GM13977 (cell line): ENCODE data around the gene NTRK2.

ENCODE experiments used
- DNase-seq: peaks from one replicate; pipeline ENCODE4 v3.0.0; 2012; ENCODE audit warnings: low spot score
- CTCF ChIP-seq: IDR thresholded peaks from 2 replicates; pipeline ENCODE4 v1.5.1; 2012; ENCODE audit warnings: mild to moderate bottlenecking, control low read depth; ENCODE audit not compliant: insufficient read depth; ENCODE audit errors: extremely low read depth, missing control alignments
- in situ Hi-C: fragments of 300-500 bp; cut with MboI; formaldehyde crosslinking; loops from one replicate; pipeline ENCODE4 v1.12.0; 2022; ENCODE audit warnings: low sequenced_read_pairs, low pct_unique_long_range_greater_than_20kb, mixed read lengths, inconsistent platforms; ENCODE audit not compliant: unreplicated experiment

Gene NTRK2

DNA sequence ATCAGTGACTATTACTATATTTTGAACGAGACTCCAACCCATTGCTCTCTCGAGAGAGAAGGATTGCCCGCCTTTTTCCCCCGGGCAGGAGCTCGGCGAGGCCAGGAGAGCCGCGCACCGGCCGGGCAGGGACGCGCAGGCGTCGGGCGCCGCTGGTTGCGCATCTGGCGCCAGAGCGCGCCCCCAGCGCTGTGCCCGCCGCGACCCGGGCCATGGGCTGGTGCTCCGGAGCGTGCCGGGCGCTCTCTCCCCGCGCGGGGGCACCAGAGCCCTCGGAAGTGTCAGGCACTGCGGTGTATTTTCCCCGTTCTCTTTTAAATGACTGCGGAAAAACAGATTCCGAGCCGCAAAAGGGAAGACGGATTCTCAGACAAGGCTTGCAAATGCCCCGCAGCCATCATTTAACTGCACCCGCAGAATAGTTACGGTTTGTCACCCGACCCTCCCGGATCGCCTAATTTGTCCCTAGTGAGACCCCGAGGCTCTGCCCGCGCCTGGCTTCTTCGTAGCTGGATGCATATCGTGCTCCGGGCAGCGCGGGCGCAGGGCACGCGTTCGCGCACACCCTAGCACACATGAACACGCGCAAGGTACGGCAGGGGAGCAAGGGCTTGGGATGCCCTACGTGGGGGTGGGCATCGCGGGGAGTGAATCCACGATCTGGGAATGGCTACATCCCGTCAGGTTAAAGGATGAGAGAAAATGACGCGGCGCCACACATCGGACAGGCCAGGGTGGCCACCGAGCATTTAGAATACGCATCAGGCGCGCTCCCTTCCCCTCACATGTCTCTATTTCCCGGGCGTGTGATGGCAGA, 1.1 kb upstream of the NTRK2 start:
- in situ Hi-C loops, result no loop called here
- TF ChIP-seq CTCF, result peak; percentile 56
- DNase-seq, result peak; percentile 79

DNA sequence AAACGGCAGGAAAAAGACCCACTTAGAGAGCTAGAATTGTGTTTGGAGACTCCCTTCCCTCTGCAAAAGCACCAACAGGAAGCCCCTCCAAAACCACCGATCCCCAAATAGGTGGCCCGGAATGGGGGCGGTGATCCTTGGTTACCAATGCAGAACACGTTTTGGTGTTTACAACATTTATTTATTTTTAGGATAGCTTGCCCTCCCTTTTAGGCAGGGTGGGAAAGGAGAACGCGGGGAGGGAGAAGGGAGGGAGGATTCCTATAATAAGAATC, 579 bp upstream of the NTRK2 start:
- in situ Hi-C loops, result no loop called here
- DNase-seq, result peak; percentile 50
- TF ChIP-seq CTCF, result no peak

- no peak for TF ChIP-seq CTCF
- in situ Hi-C loops, result no loop called here
- peak; percentile 42 for DNase-seq
Measured at GRCh38 chr9:84670138-84671041, 861 bp downstream of the NTRK2 start.

DNA sequence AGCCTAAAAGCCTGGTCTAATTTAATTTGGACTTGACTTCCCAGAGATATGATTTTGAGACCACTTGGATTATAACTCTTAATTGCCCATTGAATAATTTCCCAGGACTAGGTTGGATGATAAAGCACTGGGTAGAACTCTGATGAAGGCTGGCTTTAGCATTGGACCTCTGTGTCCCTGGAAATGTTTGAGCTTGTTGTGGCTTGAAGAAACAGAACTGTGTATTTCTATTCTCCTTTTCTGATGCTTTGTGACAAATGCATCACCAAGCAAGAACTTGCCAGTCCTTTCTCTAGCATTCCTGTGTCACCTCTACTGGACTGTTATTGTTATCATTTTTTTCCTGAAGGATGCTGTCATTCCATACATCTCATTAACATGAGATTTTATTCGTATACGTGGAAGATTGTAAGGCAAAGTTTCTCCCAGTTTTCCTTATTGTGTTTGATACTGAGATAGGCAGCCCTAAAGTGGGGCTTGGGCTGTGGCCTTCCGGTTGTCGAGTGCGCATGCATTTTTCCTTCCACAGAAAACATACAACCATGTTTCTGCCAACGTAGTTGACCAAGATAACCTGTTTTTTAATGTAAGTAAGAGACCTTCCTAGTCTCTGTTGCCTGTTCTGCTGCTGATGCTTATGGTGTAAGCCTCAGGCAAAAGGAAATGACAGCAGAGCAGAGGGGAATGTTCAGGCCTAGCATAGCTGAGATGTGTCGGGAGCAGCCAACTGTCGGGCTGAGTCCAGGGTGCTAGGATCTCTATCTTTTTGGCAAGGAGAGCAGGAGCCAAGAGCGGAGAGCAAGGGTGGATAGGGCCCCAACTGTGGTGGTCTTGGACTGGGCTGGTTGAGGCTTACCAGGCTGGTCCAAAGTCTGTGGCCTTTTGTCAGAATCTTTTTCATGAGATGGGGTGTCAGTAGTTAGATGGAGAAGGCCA, 2.3 kb downstream of the NTRK2 start:
- TF ChIP-seq CTCF, result no peak
- in situ Hi-C loops, result no loop called here

DNA sequence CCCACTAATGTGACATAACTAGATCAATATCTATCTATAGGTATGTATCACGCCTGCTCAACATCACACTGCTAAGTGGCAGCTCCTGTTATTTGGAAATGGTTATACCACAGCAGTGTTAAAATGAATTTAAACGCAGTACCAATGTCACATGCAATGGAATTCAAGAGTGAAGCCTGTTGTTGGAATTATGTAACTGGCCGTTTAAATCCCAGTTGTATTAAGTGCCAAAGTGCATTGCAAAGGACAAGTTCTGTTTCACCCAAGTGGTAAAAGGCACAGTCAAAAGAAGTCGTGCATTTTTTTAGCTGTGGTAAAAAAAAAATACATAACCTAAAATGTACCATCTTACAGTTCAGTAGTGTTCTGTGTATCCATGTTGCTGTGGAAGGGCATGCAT, 4.3 kb downstream of the NTRK2 start:
- TF ChIP-seq CTCF, result no peak
- DNase-seq, result no peak
- in situ Hi-C loops, result no loop called here

More for the DNA sequence above, 2.3 kb downstream of the NTRK2 start:
- DNase-seq, result no peak

GRCh38 chr9:84677080-84677479, 7.6 kb downstream of the NTRK2 start:
- in situ Hi-C loops, result loop anchor here (25.0 kb wide), 1 partner anchor 460 kb away; no protein-coding TSS in a partner anchor
- no peak for DNase-seq
- TF ChIP-seq CTCF, result no peak
